Measurements from ENCODE around the gene EHMT1.

GRCh38 chr9:137800196-137801022, 181.6 kb downstream of the EHMT1 start:
- TF ChIP-seq CTCF (IDR thresholded peaks at IDR 0.05; ENCODE audit: insufficient read depth, low read length) (no peak), REST (IDR thresholded peaks at IDR 0.05; ENCODE audit: insufficient replicate concordance, low read depth) (no peak), SPI1 (IDR thresholded peaks at IDR 0.05; ENCODE audit: borderline replicate concordance, low read depth) (no peak), GABPA (IDR thresholded peaks at IDR 0.05; ENCODE audit: low read depth) (no peak), POLR2AphosphoS5 (IDR thresholded peaks at IDR 0.05; ENCODE audit: low read depth) (no peak)
